Measurements from ENCODE around the gene ATP5PO.

Gene ATP5PO

GRCh38 chr21:33895356-33895755 lies 20.2 kb downstream of the ATP5PO start:
- H3K4me3 ChIP-seq (replicated peaks in 1 of 2; ENCODE audit: low read depth in 2 of 2, low read length in 2 of 2): no peak overlapping the region
- no peak for TF ChIP-seq CTCF (IDR thresholded peaks at IDR 0.05; ENCODE audit: low read depth, low read length)
- DNase-seq (ENCODE audit: low read depth in 2 of 2): no peak

- peak; percentile 87 for TF ChIP-seq CTCF (IDR thresholded peaks at IDR 0.05; ENCODE audit: low read depth, low read length)
- peak overlapping the region; percentile 24 to 41 for H3K4me3 ChIP-seq (replicated peaks in 1 of 2; ENCODE audit: low read depth in 2 of 2, low read length in 2 of 2)
- peak; percentile 89 to 94 for DNase-seq (ENCODE audit: low read depth in 2 of 2)
Measured at GRCh38 chr21:33894736-33895288, 20.8 kb downstream of the ATP5PO start.

- no peak for DNase-seq (ENCODE audit: low read depth in 2 of 2)
- no peak for TF ChIP-seq CTCF (IDR thresholded peaks at IDR 0.05; ENCODE audit: low read depth, low read length)
- no peak overlapping the region for H3K4me3 ChIP-seq (replicated peaks in 1 of 2; ENCODE audit: low read depth in 2 of 2, low read length in 2 of 2)
Measured at GRCh38 chr21:33893917-33894316, 21.7 kb downstream of the ATP5PO start.

DNA sequence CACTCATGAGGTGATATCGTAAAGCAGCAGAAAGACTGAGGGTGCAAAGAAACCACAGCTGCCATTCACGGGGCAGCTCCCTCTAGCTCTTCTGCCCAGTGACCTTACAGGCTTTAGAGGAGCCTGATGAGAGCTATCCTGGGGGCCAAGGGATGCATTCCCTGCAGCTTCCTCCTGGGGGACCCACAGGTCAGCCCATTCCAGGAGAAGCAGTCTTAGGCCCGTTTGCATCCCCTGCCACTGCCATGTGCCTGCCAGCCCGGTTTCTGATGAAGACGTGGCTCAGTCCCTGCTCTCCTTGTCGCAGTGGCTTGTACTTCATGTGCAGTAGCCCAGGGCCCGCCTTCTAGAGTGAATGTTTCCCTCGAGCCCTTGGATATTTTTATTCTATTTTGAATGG lies 22.8 kb downstream of the ATP5PO start:
- no peak for TF ChIP-seq CTCF (IDR thresholded peaks at IDR 0.05; ENCODE audit: low read depth, low read length)
- no peak overlapping the region for H3K4me3 ChIP-seq (replicated peaks in 1 of 2; ENCODE audit: low read depth in 2 of 2, low read length in 2 of 2)
- no peak for DNase-seq (ENCODE audit: low read depth in 2 of 2)

GRCh38 chr21:33890187-33890586 lies 25.4 kb downstream of the ATP5PO start:
- H3K4me3 ChIP-seq (replicated peaks in 1 of 2; ENCODE audit: low read depth in 2 of 2, low read length in 2 of 2): no peak overlapping the region
- no peak for DNase-seq (ENCODE audit: low read depth in 2 of 2)
- no peak for TF ChIP-seq CTCF (IDR thresholded peaks at IDR 0.05; ENCODE audit: low read depth, low read length)

GRCh38 chr21:33886321-33886720 lies 29.3 kb downstream of the ATP5PO start:
- no peak for DNase-seq (ENCODE audit: low read depth in 2 of 2)

More at GRCh38 chr21:33886321-33886720, 29.3 kb downstream of the ATP5PO start:
- no peak overlapping the region for H3K4me3 ChIP-seq (replicated peaks in 1 of 2; ENCODE audit: low read depth in 2 of 2, low read length in 2 of 2)
- no peak for TF ChIP-seq CTCF (IDR thresholded peaks at IDR 0.05; ENCODE audit: low read depth, low read length)
